Measurements from ENCODE around the gene GTF3A.
"Not testable (repeated sequence)": the region's sequence is repeated elsewhere in the genome, so short reads cannot be mapped to it uniquely, and the experiment has no call there.

GTF3A gene

DNA sequence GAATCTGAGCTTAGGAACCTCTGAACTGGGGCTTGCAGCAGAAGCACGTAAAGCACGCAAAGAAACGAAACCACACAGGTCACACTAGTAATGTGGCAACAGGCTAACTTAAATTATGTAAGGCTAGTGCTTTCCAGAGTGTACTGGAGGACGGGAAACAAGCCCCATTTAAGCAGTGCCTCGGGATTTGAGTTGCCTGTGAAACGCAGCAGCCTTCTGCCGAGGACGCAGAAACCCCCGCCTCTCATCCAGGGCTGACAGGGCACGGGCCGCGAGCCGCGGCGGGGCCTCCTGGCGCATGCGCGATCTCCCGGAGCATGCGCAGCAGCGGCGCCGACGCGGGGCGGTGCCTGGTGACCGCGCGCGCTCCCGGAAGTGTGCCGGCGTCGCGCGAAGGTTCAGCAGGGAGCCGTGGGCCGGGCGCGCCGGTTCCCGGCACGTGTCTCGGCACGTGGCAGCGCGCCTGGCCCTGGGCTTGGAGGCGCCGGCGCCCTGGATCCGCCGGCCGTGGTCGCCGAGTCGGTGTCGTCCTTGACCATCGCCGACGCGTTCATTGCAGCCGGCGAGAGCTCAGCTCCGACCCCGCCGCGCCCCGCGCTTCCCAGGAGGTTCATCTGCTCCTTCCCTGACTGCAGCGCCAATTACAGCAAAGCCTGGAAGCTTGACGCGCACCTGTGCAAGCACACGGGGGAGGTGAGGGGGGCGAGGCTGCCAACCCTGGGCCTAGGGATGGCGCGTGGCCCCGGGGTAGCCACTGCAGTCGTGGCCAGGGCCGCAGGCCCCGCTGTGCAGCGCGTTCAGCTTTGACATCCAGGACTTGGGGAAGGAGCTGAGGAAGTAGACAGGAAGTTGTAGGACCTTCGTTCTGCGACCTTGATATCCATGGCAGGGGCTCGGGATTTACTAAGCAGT, at the start of gene GTF3A:
TSS of gene GTF3A (plus strand) at position 374 of the 912 bp plus-strand sequence.
- DNase-seq, result peak; percentile 36

- peak; percentile 48 for DNase-seq
Measured at GRCh38 chr13:27374650-27375049, 49.8 kb upstream of the GTF3A start.

GRCh38 chr13:27375686-27376326, 48.6 kb upstream of the GTF3A start:
- DNase-seq, result no peak

GRCh38 chr13:27379126-27379525, 45.3 kb upstream of the GTF3A start:
- no peak for DNase-seq

GRCh38 chr13:27379694-27380641, 44.5 kb upstream of the GTF3A start:
- no peak for DNase-seq

DNA sequence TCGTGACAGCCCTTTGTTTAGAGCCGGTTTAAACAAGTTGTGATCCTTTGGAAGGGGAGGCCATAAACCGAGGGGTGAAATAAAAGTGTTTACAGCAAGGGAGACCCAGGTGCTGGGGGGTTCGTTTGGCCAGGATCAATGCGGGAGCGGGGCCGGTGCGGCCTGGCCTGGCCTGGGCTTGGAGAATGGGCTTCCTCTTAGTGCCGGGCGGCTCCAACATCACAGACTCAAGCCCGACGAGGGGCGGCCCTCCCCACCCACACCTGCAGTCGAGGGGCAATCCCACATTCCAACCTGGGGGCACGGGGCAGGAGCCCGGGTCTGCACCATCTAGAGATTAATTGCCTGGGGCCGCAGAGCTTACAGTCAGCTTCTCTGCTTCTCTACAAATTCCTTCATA, 42.8 kb upstream of the GTF3A start:
- DNase-seq, result no peak

DNA sequence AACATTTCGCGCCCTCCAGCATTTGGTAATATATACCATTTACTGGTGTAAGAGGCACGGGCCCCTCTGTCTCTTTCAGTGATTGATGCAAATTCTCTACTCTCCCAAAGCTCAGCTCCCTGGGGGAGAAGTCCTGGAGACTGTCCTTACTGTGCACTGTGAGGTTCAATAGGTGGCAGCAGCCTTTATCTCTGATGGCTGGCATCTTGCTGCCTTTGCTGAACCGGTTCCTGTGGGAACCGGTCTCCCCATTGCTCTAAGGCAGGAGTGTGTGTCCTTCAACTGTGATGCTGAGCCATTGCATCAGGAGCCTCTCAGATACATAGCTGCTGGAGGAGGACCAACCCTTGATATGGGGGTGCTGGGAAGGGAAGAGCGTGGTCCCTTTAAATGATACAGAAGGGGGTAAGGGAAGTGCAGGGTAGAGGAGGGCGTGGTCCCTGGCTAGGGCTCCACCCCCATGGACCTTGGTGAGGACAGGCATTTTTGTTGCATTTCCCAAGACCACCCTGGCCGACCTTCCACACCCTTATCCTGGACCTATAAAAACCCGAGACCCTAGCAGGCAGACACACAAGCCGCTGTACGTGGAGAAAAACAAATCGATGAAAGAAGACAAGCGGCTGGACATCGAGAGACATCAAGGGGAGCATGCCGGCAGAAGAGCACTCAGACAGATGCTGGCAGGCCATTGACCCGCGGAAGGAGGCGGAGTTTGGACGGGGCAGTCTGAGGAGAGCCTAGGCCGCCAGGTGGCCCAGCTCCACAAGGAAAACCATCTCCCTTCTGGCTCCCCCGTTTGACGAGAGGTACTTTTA, 41.1 kb upstream of the GTF3A start:
- DNase-seq, result peak; percentile 42

DNA sequence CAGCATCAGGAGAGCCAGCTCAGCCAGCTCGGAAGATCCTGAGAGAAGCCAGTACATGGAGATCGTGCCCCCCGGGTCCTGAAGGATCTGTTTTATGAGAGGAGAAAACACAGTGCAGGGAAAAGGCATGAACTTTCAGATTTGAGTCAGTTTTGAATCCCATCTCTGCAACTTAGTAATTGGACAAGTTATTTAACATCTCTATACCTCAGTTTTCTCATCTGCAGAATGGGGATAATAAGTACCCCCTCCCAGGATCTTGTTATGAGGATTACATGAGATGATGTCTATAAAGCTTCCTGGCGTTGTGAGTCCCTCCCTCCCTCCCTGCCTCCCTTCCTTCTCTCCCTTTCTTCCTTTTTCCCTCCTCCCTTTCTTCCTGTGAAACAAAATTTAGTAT, 40.1 kb upstream of the GTF3A start:
- no peak for DNase-seq

- DNase-seq, result no peak
Measured at GRCh38 chr13:27388241-27388640, 36.2 kb upstream of the GTF3A start.

- no peak for DNase-seq
Measured at GRCh38 chr13:27389891-27390290, 34.5 kb upstream of the GTF3A start.

- DNase-seq, result no peak
Measured at GRCh38 chr13:27391471-27391870, 32.9 kb upstream of the GTF3A start.

GRCh38 chr13:27393101-27393500, 31.3 kb upstream of the GTF3A start:
- DNase-seq, result no peak

DNA sequence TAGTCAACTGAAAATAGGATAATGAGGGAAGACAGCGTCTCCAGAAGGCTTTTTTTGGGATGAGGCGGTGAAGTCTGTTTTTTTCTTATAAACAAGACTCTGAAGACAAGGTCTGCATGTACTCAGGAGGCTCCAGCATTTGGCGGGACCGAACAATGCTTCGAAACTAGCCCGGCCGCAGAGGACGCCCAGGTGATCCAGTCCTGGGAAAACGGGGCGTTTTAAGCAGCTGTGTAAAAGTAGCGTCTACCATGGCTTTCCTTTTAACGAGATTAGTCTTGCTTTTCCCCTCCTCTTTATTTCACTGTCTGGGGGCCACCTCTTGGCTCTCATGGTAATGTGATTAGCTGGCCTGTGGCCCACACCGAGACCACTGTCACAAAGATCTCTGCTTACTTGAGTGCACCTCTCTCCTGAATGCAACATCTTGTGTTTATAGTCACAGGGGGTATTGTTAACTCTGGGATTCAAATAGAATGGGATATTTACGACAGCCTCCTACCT, 29.4 kb upstream of the GTF3A start:
- DNase-seq, result no peak

DNA sequence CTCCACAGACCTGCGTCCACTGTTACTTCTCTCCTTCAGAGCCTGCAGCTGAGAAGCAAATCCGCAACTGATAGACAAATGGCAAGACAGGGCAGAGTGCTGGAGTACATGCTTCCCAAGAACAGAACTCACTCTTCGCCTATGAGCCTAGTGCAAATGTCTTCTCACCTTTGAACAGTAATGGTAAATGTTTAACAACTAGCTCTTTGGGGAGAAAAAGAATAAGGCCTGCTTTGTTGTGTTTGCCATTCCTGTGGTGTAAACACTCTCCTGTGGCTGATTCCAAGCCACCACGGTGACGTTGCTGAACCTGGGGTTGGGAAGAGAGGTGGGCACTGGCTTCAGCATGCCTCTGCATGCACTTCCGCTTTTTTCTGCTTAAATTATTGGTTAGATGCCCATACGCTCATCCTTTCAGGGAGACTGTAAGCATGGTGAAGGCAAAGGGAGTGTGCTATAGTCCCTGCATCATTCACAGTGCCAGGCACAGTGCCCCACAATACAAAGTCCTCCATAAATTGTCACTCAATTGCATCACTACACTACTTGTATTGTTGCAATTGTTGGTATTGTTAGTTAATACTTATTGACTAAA, 28.1 kb upstream of the GTF3A start:
- no peak for DNase-seq

GRCh38 chr13:27398360-27398759, 26.1 kb upstream of the GTF3A start:
- no peak for DNase-seq

DNA sequence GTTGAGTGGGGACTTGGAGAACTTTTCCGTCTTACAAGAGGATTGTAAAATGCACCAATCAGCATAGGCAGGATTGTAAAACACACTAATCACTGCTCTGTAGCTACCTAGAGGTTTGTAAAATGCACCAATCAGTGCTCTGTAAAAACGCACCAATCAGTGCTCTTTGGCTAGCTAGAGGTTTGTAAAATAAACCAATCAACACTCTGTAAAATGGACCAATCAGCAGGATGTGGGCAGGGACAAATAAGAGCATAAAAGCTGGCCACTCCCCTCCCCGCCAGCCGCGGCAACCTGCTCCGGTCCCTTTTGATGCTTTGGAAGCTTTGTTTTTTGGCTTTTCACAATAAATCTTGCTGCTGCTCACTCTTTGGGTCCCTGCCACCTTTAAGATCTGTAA, 24.0 kb upstream of the GTF3A start:
- not testable (repeated sequence) for DNase-seq

GRCh38 chr13:27401210-27401609, 23.2 kb upstream of the GTF3A start:
- no peak for DNase-seq

DNA sequence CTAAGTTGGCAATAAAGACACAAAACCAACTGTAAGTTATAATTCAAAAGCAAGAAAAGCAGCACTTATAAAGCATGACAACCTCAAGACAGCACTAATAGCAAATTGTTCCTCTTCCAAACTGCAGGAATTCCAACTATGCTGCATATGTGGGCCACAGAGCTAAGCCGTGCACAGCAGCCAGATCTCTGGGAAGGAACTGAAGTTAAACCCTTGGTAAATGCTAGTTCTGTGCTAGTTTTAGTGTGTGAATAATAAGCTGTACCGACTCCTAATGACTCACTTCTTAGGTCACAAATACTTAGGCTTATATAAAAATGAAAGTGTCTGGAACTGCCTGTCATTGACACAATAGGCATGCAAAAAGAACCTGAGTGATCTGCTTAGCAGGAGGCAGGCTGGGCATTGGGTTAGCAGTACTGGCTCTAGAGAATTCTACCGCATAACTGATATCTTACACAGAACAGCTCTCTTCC, 21.2 kb upstream of the GTF3A start:
- no peak for DNase-seq

GRCh38 chr13:27403727-27404385, 20.6 kb upstream of the GTF3A start:
- DNase-seq, result no peak

- DNase-seq, result no peak
Measured at GRCh38 chr13:27404680-27405079, 19.7 kb upstream of the GTF3A start.
